Transverse colon (tissue), 4 donors: ENCODE data around the gene DHH.

ENCODE experiments used
- EP300 ChIP-seq: sonication (generic); formaldehyde crosslinking; IDR thresholded peaks from one replicate; pipeline ENCODE4 v1.6.1; 2017; ENCODE audit warnings: antibody characterized with exemption, low read depth
- POLR2A ChIP-seq: fragments of 450-650 bp; IDR thresholded peaks from one replicate; pipeline ENCODE4 v1.6.1; 2016; ENCODE audit warnings: antibody characterized with exemption, mild to moderate bottlenecking, moderate library complexity
- POLR2AphosphoS5 ChIP-seq, 3 donors: sonication (generic); formaldehyde crosslinking; IDR thresholded peaks; one replicate each; pipeline ENCODE4 v1.6.1; 2016; ENCODE audit warnings: antibody characterized with exemption in 3 of 3
- TF ChIP-seq, protein P1 (sequence below), 5 experiments: fragments of 200-600 bp in 3 of 5; fragments of 450-650 bp in 2 of 5; sonication (generic) in 3 of 5; IDR thresholded peaks; 1 replicate in 2 of 5; 2 replicates in 3 of 5; pipeline ENCODE4 v1.5.1; 2016 to 2017; ENCODE audit warnings: antibody characterized with exemption in 5 of 5, inconsistent platforms in 3 of 5, mild to moderate bottlenecking in 2 of 5, moderate library complexity in 1 of 5

DNA sequence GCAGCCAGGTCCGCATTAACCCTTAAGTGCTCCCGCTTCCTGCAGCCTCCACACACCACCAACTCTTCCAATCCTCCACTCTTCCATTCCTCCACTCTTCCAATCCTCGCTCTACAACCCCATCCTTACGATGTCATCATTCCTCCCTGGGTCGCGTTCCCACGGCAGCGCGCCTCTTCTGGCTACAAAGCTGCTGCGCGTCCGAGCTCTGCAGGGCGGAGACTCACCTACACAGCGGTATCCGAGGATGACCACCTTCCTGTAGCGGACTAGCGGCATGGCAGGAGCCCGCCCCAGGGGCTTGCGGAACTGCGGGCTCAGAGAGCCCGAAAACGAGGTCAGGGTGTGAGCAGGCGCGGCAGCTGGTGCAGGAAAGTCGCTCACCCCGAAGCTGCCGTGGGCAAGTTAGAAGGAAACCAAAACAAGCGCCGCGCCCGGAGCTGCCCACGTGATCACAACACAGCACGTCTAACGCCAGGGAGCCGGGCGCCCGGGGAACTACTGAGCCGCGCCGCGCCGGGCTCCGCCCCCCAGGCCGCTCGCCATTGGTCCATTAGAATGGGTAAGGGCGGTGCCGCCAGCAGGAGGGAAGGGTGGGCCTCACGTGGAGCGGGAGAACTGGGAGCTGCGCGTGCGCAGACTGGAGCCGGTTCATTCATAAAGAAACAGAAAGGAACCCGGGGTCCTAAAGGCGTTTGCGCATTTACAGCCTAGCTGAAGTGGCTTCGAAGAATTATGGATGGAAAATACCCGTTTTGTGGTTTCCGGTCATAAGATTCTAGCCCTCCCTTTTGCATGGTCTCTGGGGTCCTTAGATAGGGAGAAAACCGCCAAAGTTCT is 24.9 kb downstream of the DHH start, which contains the start of gene RHEBL1:
- peak; percentile 40 for TF ChIP-seq POLR2A
- TF ChIP-seq, protein P1, sequence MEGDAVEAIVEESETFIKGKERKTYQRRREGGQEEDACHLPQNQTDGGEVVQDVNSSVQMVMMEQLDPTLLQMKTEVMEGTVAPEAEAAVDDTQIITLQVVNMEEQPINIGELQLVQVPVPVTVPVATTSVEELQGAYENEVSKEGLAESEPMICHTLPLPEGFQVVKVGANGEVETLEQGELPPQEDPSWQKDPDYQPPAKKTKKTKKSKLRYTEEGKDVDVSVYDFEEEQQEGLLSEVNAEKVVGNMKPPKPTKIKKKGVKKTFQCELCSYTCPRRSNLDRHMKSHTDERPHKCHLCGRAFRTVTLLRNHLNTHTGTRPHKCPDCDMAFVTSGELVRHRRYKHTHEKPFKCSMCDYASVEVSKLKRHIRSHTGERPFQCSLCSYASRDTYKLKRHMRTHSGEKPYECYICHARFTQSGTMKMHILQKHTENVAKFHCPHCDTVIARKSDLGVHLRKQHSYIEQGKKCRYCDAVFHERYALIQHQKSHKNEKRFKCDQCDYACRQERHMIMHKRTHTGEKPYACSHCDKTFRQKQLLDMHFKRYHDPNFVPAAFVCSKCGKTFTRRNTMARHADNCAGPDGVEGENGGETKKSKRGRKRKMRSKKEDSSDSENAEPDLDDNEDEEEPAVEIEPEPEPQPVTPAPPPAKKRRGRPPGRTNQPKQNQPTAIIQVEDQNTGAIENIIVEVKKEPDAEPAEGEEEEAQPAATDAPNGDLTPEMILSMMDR (IDR thresholded peaks at IDR 0.05) = peak in 1 of 5 experiments; percentile 15
- peak in 2 of 3 donors; percentile 54 to 68 for TF ChIP-seq POLR2AphosphoS5 (IDR thresholded peaks at IDR 0.05)
- no peak for TF ChIP-seq EP300
